Measurements from ENCODE around the gene EXT2.

DNA sequence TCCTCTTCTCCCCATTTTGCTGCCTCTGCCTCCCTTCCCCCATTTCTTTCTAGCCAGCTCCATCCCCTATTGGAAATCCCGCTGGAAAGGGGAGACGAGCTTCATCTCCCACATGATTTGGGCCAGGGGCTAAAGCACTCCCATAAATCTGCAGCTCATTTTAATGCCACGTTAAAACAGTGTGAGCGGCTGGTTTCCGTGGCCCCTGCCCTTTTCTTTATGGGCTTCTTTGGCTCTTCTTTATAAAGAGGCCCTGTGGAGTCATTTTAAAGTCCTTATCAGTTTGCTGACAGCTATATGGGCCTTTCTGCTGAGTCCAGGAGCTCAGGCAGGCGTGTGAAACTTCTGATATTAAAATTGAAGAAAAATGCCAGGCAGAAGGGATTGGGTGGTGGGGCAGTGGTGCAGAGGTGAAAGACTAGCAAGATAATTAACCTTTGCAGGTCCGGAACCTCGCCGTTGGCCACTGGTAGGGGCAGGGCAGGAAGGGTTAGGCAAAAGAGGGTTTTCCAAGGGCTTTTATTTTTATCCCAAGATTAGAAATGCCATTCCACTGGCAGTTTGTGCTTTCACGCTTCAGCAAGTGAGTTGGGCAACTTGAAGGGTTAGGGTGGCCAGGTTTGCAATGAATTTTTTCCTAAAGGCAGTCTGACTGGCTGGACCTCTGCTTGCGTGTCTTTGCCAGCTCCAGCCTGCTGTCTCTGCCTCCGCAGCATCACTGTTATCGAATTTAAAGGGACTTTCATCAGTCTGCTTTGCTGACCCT lies 44.3 kb downstream of the EXT2 start:
- TF ChIP-seq FOXM1 (IDR thresholded peaks at IDR 0.05; ENCODE audit: low read depth, low read length) (no peak), SIX5 (IDR thresholded peaks at IDR 0.05; ENCODE audit: low read depth, low read length, severe bottlenecking) (no peak), YY1 (IDR thresholded peaks at IDR 0.05; ENCODE audit: low read depth, low read length) (no peak), JUND (IDR thresholded peaks at IDR 0.05; ENCODE audit: low read depth, low read length) (no peak), POLR2A (IDR thresholded peaks at IDR 0.05; ENCODE audit: low read depth, low read length) (no peak), MXI1 (IDR thresholded peaks at IDR 0.05; ENCODE audit: low read depth, low read length) (no peak), ZNF217 (IDR thresholded peaks at IDR 0.05) (no peak), HDAC6 (IDR thresholded peaks at IDR 0.05; ENCODE audit: unreplicated experiment) (no peak), ZNF274 (IDR thresholded peaks at IDR 0.05; ENCODE audit: insufficient read depth, insufficient read length) (no peak)
- TF ChIP-seq, protein P1, sequence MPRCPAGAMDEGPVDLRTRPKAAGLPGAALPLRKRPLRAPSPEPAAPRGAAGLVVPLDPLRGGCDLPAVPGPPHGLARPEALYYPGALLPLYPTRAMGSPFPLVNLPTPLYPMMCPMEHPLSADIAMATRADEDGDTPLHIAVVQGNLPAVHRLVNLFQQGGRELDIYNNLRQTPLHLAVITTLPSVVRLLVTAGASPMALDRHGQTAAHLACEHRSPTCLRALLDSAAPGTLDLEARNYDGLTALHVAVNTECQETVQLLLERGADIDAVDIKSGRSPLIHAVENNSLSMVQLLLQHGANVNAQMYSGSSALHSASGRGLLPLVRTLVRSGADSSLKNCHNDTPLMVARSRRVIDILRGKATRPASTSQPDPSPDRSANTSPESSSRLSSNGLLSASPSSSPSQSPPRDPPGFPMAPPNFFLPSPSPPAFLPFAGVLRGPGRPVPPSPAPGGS (IDR thresholded peaks at IDR 0.05; ENCODE audit: borderline replicate concordance, insufficient read depth, low read depth, low read length, poor library complexity, severe bottlenecking): no peak
- TF ChIP-seq, protein P2, sequence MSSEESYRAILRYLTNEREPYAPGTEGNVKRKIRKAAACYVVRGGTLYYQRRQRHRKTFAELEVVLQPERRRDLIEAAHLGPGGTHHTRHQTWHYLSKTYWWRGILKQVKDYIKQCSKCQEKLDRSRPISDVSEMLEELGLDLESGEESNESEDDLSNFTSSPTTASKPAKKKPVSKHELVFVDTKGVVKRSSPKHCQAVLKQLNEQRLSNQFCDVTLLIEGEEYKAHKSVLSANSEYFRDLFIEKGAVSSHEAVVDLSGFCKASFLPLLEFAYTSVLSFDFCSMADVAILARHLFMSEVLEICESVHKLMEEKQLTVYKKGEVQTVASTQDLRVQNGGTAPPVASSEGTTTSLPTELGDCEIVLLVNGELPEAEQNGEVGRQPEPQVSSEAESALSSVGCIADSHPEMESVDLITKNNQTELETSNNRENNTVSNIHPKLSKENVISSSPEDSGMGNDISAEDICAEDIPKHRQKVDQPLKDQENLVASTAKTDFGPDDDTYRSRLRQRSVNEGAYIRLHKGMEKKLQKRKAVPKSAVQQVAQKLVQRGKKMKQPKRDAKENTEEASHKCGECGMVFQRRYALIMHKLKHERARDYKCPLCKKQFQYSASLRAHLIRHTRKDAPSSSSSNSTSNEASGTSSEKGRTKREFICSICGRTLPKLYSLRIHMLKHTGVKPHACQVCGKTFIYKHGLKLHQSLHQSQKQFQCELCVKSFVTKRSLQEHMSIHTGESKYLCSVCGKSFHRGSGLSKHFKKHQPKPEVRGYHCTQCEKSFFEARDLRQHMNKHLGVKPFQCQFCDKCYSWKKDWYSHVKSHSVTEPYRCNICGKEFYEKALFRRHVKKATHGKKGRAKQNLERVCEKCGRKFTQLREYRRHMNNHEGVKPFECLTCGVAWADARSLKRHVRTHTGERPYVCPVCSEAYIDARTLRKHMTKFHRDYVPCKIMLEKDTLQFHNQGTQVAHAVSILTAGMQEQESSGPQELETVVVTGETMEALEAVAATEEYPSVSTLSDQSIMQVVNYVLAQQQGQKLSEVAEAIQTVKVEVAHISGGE (CRISPR knock-in tag; IDR thresholded peaks at IDR 0.05): no peak
- TF ChIP-seq, protein P3, sequence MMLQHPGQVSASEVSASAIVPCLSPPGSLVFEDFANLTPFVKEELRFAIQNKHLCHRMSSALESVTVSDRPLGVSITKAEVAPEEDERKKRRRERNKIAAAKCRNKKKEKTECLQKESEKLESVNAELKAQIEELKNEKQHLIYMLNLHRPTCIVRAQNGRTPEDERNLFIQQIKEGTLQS (IDR thresholded peaks at IDR 0.05; ENCODE audit: borderline replicate concordance, extremely low read depth, low read depth, low read length): no peak
- TF ChIP-seq, protein P4, sequence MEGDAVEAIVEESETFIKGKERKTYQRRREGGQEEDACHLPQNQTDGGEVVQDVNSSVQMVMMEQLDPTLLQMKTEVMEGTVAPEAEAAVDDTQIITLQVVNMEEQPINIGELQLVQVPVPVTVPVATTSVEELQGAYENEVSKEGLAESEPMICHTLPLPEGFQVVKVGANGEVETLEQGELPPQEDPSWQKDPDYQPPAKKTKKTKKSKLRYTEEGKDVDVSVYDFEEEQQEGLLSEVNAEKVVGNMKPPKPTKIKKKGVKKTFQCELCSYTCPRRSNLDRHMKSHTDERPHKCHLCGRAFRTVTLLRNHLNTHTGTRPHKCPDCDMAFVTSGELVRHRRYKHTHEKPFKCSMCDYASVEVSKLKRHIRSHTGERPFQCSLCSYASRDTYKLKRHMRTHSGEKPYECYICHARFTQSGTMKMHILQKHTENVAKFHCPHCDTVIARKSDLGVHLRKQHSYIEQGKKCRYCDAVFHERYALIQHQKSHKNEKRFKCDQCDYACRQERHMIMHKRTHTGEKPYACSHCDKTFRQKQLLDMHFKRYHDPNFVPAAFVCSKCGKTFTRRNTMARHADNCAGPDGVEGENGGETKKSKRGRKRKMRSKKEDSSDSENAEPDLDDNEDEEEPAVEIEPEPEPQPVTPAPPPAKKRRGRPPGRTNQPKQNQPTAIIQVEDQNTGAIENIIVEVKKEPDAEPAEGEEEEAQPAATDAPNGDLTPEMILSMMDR (IDR thresholded peaks at IDR 0.05 in 2 of 3, conservative IDR thresholded peaks at IDR 0.05 in 1 of 3; ENCODE audit: control insufficient read depth in 2 of 3, extremely low read depth in 1 of 3, insufficient read depth in 1 of 3, low read depth in 3 of 3, low read length in 3 of 3): no peak

Data from GM12878 (cell line).